HCT116 (cell line): ENCODE measurements around the gene PROX1. TPM values are rescaled to one million over a fixed set of nuclear protein-coding genes. Genes with fewer than 3 reads are reported as not detected.

Experiments used
- ATAC-seq: fragments of 200-7000 bp; cut with Tn5 transposase; 2 replicates; pipeline ENCODE4 v1.9.1; 2020; ENCODE audit warnings: mild to moderate bottlenecking, moderate library complexity
- BruUV-seq: library from RNA; stranded (reverse); fragments of 400-500 nt; replicated peaks from 2 replicates; lab custom pipeline; 2021; lab: Mats Ljungman, UMichigan
- CTCF ChIA-PET: fragments of 300-600 bp; sonication (Branson Sonifier 250); formaldehyde crosslinking; loops from one replicate; lab custom pipeline; 2021; ENCODE audit warnings: antibody characterized with exemption; lab: Charles Lee
- POLR2A ChIA-PET: fragments of 300-600, 350-600 bp; sonication (Branson Sonifier 250); formaldehyde crosslinking; loops from one replicate; lab custom pipeline; 2021; ENCODE audit warnings: antibody characterized with exemption; lab: Charles Lee
- RAD21 ChIA-PET, 2 experiments: fragments of 300-600 bp; sonication (Branson Sonifier 250); formaldehyde crosslinking; loops; one replicate each; lab custom pipeline; 2023; ENCODE audit warnings: low total read pairs in 2 of 2; ENCODE audit not compliant: uncharacterized antibody in 2 of 2, unreplicated experiment in 2 of 2, low non-redundant PET in 1 of 2; lab: Charles Lee
- DNase-seq: peaks from one replicate; pipeline ENCODE4 v3.0.0-alpha.2; 2010; ENCODE audit warnings: low read depth, low spot score
- H2AFZ ChIP-seq: fragments of 200-600 bp; shearing (Covaris generic), sonication (generic); 2 replicates; pipeline ENCODE4 v1.6.1; 2017; ENCODE audit warnings: low read depth, mixed run types, mixed read lengths, antibody characterized with exemption, low read length; ENCODE audit not compliant: poor library complexity, severe bottlenecking
- H3K27ac ChIP-seq: 2 replicates; pipeline ENCODE4 v1.5.1; 2012; ENCODE audit warnings: low read depth, low read length
- H3K27me3 ChIP-seq: fragments of 200-600 bp; sonication (generic); 2 replicates; pipeline ENCODE4 v1.6.1; 2016; ENCODE audit warnings: mixed run types, low read length, mixed read lengths; ENCODE audit not compliant: insufficient read depth
- H3K36me3 ChIP-seq, 2 experiments: fragments of 200-500 bp in 1 of 2; fragments of 200-600 bp in 1 of 2; sonication (Bioruptor generic) in 1 of 2; sonication (generic) in 1 of 2; 2 replicates each; pipeline versions ENCODE4 v1.5.1 to v1.6.1; 2014 to 2016; ENCODE audit warnings: low read length in 2 of 2, inconsistent platforms in 1 of 2, mixed read lengths in 1 of 2, mixed run types in 1 of 2; ENCODE audit not compliant: insufficient read depth in 2 of 2, control insufficient read depth in 1 of 2
- H3K4me1 ChIP-seq, 2 experiments: fragments of 200-600 bp in 1 of 2; sonication (generic) in 1 of 2; 2 replicates each; pipeline versions ENCODE4 v1.5.1 to v1.6.1; 2012 to 2017; ENCODE audit warnings: low read length in 2 of 2, inconsistent platforms in 1 of 2, mild to moderate bottlenecking in 1 of 2, mixed read lengths in 1 of 2, mixed run types in 1 of 2, moderate library complexity in 1 of 2; ENCODE audit not compliant: insufficient read depth in 2 of 2, control insufficient read depth in 1 of 2
- H3K4me2 ChIP-seq: fragments of 200-600 bp; sonication (generic); 2 replicates; pipeline ENCODE4 v1.6.1; 2017; ENCODE audit warnings: mixed run types, low read length, mixed read lengths
- H3K4me3 ChIP-seq, 2 experiments: fragments of 200-600 bp in 1 of 2; sonication (generic) in 1 of 2; replicated peaks in 1 of 2; 2 replicates each; pipeline ENCODE4 v1.5.1; 2011 to 2016; ENCODE audit warnings: low read length in 2 of 2, control low read depth in 1 of 2, low read depth in 1 of 2, mild to moderate bottlenecking in 1 of 2, mixed read lengths in 1 of 2, mixed run types in 1 of 2
- H3K79me2 ChIP-seq: fragments of 200-600 bp; sonication (generic); 2 replicates; pipeline ENCODE4 v1.6.1; 2017; ENCODE audit warnings: mild to moderate bottlenecking, mixed run types, low read length, moderate library complexity, mixed read lengths; ENCODE audit not compliant: insufficient read depth
- H3K9ac ChIP-seq: fragments of 200-600 bp; sonication (generic); 2 replicates; pipeline ENCODE4 v1.6.1; 2016; ENCODE audit warnings: low read length, mixed read lengths
- H3K9me2 ChIP-seq: fragments of 200-600 bp; sonication (generic), shearing (Covaris generic); 2 replicates; pipeline ENCODE4 v1.6.1; 2017; ENCODE audit warnings: mixed run types, mild to moderate bottlenecking, moderate library complexity; ENCODE audit not compliant: insufficient read depth
- H3K9me3 ChIP-seq, 2 experiments: fragments of 200-500 bp in 1 of 2; fragments of 200-600 bp in 1 of 2; sonication (Bioruptor generic) in 1 of 2; sonication (generic) in 1 of 2; 2 replicates each; pipeline ENCODE4 v1.6.1; 2014 to 2017; ENCODE audit warnings: low read length in 2 of 2, mixed read lengths in 2 of 2, inconsistent platforms in 1 of 2, low read depth in 1 of 2, mild to moderate bottlenecking in 1 of 2, mixed run types in 1 of 2, moderate library complexity in 1 of 2; ENCODE audit not compliant: control insufficient read depth in 1 of 2, insufficient read depth in 1 of 2
- H4K20me1 ChIP-seq: fragments of 200-600 bp; sonication (generic), shearing (Covaris generic); 2 replicates; pipeline ENCODE4 v1.6.1; 2017; ENCODE audit warnings: mixed run types, mild to moderate bottlenecking, moderate library complexity; ENCODE audit not compliant: insufficient read depth
- EZH2 ChIP-seq: fragments of 200-600 bp; sonication (generic); IDR thresholded peaks from 2 replicates; pipeline ENCODE4 v1.6.1; 2017; ENCODE audit warnings: antibody characterized with exemption, mixed run types
- POLR2A ChIP-seq: IDR thresholded peaks from 2 replicates; pipeline ENCODE4 v1.7.0; 2011; ENCODE audit warnings: borderline replicate concordance; ENCODE audit not compliant: insufficient read depth, insufficient read length; ENCODE audit errors: extremely low read depth
- SIN3A ChIP-seq: IDR thresholded peaks from 2 replicates; pipeline ENCODE4 v1.6.1; 2012; ENCODE audit warnings: low read depth
- SRF ChIP-seq: IDR thresholded peaks from 2 replicates; pipeline ENCODE4 v1.6.1; 2012; ENCODE audit warnings: low read depth
- TCF7L2 ChIP-seq: IDR thresholded peaks from 2 replicates; pipeline ENCODE4 v1.7.0; 2011; ENCODE audit warnings: borderline replicate concordance, inconsistent platforms; ENCODE audit not compliant: insufficient read depth, insufficient read length; ENCODE audit errors: extremely low read depth
- YY1 ChIP-seq: IDR thresholded peaks from 2 replicates; pipeline ENCODE4 v1.6.1; 2011; ENCODE audit warnings: low read length, low read depth, moderate library complexity, mild to moderate bottlenecking; ENCODE audit not compliant: insufficient replicate concordance; ENCODE audit errors: extremely low read depth
- ZFX ChIP-seq: fragments of 450-650 bp; IDR thresholded peaks from 2 replicates; pipeline ENCODE4 v1.6.1; 2017
- ZNF274 ChIP-seq: fragments of 200-500 bp; sonication (Bioruptor generic); IDR thresholded peaks from 2 replicates; pipeline ENCODE4 v1.6.1; 2014; ENCODE audit warnings: mild to moderate bottlenecking, low read depth, low read length, inconsistent platforms
- intact Hi-C: fragments of 100-400 bp; cut with micrococcal nuclease; formaldehyde crosslinking; loops from 2 replicates; pipeline ENCODE4 v1.10.0; 2022
- total RNA-seq: library from RNA; stranded (reverse); gene quantifications from one replicate; pipeline ENCODE4 v1.2.1, GENCODE V29; 2021; ENCODE audit not compliant: unreplicated experiment
- TF ChIP-seq, protein P1 (sequence below): IDR thresholded peaks from 2 replicates; pipeline ENCODE4 v1.6.1; 2011; ENCODE audit warnings: mild to moderate bottlenecking, low read length, moderate library complexity; ENCODE audit not compliant: insufficient replicate concordance; ENCODE audit errors: extremely low read depth
- TF ChIP-seq, protein P2 (sequence below): IDR thresholded peaks from 2 replicates; pipeline ENCODE4 v1.6.1; 2012

The PROX1 gene
- total RNA-seq, 1 experiment from 2014 or later = 0.22 TPM

DNA sequence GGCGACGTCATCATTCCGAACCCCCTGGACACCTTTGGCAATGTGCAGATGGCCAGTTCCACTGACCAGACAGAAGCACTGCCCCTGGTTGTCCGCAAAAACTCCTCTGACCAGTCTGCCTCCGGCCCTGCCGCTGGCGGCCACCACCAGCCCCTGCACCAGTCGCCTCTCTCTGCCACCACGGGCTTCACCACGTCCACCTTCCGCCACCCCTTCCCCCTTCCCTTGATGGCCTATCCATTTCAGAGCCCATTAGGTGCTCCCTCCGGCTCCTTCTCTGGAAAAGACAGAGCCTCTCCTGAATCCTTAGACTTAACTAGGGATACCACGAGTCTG, 10.0 kb downstream of the PROX1 start:
- no peaks in the 10 kb centered on the region for H4K20me1 ChIP-seq
- ChIA-PET CTCF (no interaction called here), POLR2A (no interaction called here), RAD21 (no interaction called here)
- H3K27ac ChIP-seq = no peak overlapping the region
- H3K9me3 ChIP-seq = no peaks in the 10 kb centered on the region
- no peaks in the 10 kb centered on the region for H3K9me2 ChIP-seq
- H3K4me1 ChIP-seq = no peaks in the 10 kb centered on the region
- no peak overlapping the region for H3K4me2 ChIP-seq
- H3K4me3 ChIP-seq = no peak overlapping the region
- H3K27me3 ChIP-seq = 0 out of 2 replicates have a peak, but pooled peaks cover 6% of the 10 kb centered on the region
- no peak for DNase-seq
- no peak overlapping the region for H2AFZ ChIP-seq
- no peak for ATAC-seq
- intact Hi-C loops = loop anchor here (5.0 kb wide), 1 partner anchor 50 kb away; no protein-coding TSS in a partner anchor
- no peak overlapping the region for H3K9ac ChIP-seq
- no peaks in the 10 kb centered on the region for H3K36me3 ChIP-seq
- no TSS peak for BruUV-seq
- H3K79me2 ChIP-seq = no peaks in the 10 kb centered on the region
- TF ChIP-seq, protein P1, sequence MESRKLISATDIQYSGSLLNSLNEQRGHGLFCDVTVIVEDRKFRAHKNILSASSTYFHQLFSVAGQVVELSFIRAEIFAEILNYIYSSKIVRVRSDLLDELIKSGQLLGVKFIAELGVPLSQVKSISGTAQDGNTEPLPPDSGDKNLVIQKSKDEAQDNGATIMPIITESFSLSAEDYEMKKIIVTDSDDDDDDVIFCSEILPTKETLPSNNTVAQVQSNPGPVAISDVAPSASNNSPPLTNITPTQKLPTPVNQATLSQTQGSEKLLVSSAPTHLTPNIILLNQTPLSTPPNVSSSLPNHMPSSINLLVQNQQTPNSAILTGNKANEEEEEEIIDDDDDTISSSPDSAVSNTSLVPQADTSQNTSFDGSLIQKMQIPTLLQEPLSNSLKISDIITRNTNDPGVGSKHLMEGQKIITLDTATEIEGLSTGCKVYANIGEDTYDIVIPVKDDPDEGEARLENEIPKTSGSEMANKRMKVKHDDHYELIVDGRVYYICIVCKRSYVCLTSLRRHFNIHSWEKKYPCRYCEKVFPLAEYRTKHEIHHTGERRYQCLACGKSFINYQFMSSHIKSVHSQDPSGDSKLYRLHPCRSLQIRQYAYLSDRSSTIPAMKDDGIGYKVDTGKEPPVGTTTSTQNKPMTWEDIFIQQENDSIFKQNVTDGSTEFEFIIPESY = no peak
- TF ChIP-seq ZNF274 (no peak), SIN3A (no peak), POLR2A (no peak), EZH2 (no peak), SRF (no peak), YY1 (no peak), ZFX (no peak)

DNA sequence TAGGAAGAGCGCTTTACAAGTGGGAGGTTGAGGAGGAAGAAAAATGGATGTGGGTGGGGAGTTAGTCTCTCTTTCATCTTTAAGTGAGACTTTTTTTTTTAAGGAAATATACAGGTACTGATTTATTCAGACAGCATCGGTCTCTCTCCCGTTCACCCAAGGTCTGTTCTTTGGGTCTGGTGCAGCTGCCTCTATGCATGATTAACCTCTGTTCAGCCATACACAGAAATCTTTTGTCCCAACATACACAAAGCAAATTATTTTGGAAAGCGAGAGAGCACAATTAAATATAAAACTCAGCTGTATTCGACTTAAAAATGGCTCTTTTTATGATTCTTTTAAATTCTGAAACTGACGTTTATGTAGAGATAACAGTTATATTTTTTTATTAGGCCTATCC, 11.0 kb downstream of the PROX1 start:
- no peaks in the 10 kb centered on the region for H3K9me3 ChIP-seq
- H3K4me2 ChIP-seq = no peak overlapping the region
- ATAC-seq (no peak), DNase-seq (no peak)
- ChIA-PET POLR2A (no interaction called here), CTCF (no interaction called here), RAD21 (no interaction called here)
- H3K9me2 ChIP-seq = no peaks in the 10 kb centered on the region
- no peak overlapping the region for H2AFZ ChIP-seq
- no peaks in the 10 kb centered on the region for H3K4me1 ChIP-seq
- no peaks in the 10 kb centered on the region for H3K79me2 ChIP-seq
- no peak overlapping the region for H3K4me3 ChIP-seq
- no peaks in the 10 kb centered on the region for H3K36me3 ChIP-seq
- intact Hi-C loops = loop anchor here (5.0 kb wide), 1 partner anchor 51 kb away; no protein-coding TSS in a partner anchor
- BruUV-seq = no TSS peak
- H3K9ac ChIP-seq = no peak overlapping the region
- TF ChIP-seq, protein P2, sequence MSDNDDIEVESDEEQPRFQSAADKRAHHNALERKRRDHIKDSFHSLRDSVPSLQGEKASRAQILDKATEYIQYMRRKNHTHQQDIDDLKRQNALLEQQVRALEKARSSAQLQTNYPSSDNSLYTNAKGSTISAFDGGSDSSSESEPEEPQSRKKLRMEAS = no peak
- TF ChIP-seq, protein P1 = no peak
- no peak for TF ChIP-seq SRF
- TF ChIP-seq EZH2 = no peak
- no peak for TF ChIP-seq TCF7L2
- TF ChIP-seq YY1 = no peak
- H3K27me3 ChIP-seq = 0 out of 2 replicates have a peak, but pooled peaks cover 6% of the 10 kb centered on the region
- no peaks in the 10 kb centered on the region for H4K20me1 ChIP-seq
- no peak overlapping the region for H3K27ac ChIP-seq
